Stimulated activated memory B cell treated with anti-CD40 and anti-IgM and Interleukin-4, amounts not matched to agents 10 μg/mL and 1 μg/mL and 100 μg/mL, for 72 hours (primary cell): Measurements from ENCODE around the gene SLC16A8.
A peak's percentile ranks its signal among the peaks of the same experiment; 100 is the strongest.

Source experiments
- ATAC-seq: fragments of 150-1000 bp; cut with Tn5 transposase; 2 replicates; pipeline ENCODE4 v1.10.0; 2021
- H3K27ac Mint-ChIP-seq: one replicate; pipeline ENCODE4 v1.8.0; 2022; ENCODE audit warnings: mild to moderate bottlenecking, mixed read lengths
- H3K27me3 Mint-ChIP-seq: one replicate; pipeline ENCODE4 v1.8.0; 2022; ENCODE audit warnings: mixed read lengths
- H3K36me3 Mint-ChIP-seq: one replicate; pipeline ENCODE4 v1.8.0; 2022; ENCODE audit warnings: mixed read lengths
- H3K4me1 Mint-ChIP-seq: one replicate; pipeline ENCODE4 v1.8.0; 2022; ENCODE audit warnings: mixed read lengths
- H3K4me3 Mint-ChIP-seq: one replicate; pipeline ENCODE4 v1.8.0; 2022; ENCODE audit warnings: mild to moderate bottlenecking, moderate library complexity, mixed read lengths
- H3K9me3 Mint-ChIP-seq: one replicate; pipeline ENCODE4 v1.8.0; 2022; ENCODE audit warnings: mixed read lengths

The SLC16A8 gene

DNA sequence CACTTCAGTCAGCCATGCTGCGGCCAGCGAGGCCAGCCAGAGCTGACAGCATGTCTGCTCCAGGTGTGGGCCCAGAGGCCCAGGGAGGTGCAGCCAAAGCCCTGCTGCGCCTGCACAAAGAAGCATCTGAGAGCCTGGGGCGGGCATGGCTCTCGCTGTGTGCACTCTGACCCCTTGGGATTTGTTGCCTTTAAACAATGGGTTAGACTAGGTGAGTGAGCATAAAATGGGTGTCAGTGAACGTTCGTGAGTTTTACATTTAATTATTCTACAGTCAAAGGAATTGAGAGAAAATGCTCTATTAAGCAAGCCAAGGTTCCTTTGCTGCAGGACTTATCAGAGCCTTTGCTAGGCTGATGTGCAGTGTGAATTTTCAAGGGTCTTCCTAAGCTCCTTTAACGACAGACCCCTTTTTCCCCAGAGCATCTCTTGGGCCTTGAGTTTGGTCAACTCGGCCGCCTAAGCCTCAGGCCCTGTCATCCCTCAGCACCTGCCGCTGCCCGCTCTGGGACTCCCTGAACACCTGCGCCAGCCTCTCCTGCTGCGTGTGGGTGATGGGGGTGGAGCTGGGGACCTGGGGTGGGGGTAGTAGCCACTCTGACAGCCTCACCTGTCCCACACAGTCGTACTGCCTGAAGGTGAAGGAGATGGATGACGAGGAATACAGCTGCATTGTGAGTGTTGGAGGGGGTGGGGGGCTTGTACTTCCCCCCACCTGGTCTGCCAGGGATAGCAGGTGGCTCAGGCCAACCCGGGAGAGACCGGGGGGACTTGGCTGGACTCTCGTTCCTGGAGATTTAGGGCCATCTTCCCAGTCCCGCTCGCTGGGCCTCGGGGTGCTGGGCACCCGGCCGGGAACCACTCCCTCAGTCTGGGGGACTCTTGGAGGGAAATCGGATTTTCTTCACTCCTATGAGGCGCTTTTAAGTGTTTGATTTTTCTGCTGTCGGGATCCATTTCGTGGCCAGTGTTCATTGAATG is 10.5 kb downstream of the SLC16A8 start:
- H3K4me3 Mint-ChIP-seq = no peak overlapping the region
- peaks cover 47% of the 10 kb centered on the region for H3K36me3 Mint-ChIP-seq

DNA sequence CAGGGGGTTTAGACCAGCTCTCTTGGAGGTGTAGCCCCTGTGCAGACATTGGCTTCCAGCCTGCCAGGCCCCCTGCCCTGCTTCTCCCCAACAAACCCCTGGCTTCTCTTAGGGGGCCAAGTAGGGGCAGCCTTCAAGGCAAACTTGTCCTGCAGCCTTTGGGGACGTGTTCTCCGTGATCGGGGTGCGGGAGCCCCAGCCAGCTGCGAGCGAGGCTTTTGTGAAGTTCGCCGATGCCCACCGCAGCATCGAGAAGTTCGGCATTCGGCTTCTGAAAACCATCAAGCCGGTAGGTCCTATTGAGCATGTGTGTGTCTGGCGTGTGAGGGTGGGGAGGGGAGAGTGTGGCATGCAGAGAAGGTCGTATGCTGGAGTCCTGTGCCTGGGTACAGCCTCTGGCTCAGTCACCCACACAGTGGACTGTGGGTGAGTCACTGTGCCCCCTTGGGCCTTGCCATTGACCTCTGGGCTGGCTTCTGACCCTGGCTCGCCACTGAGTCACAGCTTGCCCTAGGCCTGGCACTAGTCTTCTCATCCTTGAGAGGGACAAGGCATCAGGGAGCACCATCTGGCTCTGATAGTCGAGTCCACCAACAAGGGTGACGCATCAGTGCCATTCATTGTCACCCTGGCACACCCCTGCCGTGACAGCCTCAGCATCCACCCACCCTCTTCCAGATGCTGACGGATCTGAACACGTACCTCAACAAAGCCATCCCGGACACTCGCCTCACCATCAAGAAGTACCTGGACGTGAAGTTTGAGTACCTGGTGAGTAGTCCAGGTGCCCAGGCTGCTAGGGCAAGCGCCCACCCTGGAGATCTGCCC is 11.4 kb downstream of the SLC16A8 start:
- ATAC-seq = no peak
- no peaks in the 10 kb centered on the region for H3K27me3 Mint-ChIP-seq
- H3K4me3 Mint-ChIP-seq = no peak overlapping the region
- no peaks in the 10 kb centered on the region for H3K4me1 Mint-ChIP-seq
- H3K9me3 Mint-ChIP-seq = no peaks in the 10 kb centered on the region
- peaks cover 54% of the 10 kb centered on the region for H3K36me3 Mint-ChIP-seq
- no peak overlapping the region for H3K27ac Mint-ChIP-seq

More for the DNA sequence above, 10.5 kb downstream of the SLC16A8 start:
- Mint-ChIP-seq H3K27ac (no peak overlapping the region), H3K9me3 (no peaks in the 10 kb centered on the region), H3K4me1 (no peaks in the 10 kb centered on the region), H3K27me3 (no peaks in the 10 kb centered on the region)
- no peak for ATAC-seq

DNA sequence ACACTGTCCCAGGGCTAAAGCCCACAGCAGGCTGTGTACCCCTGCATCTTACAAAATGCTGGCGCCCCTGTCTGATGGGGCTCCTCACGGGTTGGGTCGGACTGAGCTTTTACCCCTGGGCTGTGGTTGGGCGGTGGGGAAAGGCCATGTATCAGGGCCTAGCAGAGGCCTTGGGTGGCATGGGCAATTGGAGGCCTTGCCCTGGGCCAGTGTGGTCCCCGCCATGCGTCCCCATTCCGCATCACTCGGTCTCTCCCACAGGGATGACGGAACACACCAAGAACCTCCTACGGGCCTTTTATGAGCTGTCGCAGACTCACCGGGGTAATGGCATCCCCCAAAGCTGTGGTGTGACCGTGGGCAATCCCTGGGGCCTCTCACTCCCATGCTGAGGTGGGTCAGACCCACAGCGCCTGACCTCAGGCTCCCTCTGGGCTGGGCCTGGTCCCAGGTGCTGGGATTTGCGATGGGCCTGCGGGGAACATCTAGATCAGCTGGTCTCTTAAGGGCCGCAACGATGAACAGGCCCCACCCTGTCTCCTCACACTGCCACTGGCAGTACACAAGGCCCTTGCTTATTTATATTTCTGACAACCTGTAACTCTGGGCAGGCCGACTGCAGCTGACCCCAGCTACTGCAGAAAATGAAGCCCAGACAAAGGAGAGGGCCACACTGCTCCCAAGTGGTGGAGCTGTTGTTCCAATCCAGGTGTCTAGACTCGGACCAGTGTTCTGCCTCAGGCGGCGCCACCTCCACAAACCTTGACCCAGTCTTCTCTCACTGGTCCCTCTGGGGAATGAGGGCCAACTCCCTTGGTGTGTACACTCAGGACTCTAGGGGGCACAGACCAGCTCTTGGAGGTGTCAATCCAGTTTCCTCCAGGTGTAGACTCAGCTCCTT is 12.3 kb downstream of the SLC16A8 start:
- Mint-ChIP-seq H3K27me3 (no peaks in the 10 kb centered on the region), H3K36me3 (peaks cover 60% of the 10 kb centered on the region), H3K27ac (no peak overlapping the region), H3K4me1 (no peaks in the 10 kb centered on the region), H3K9me3 (no peaks in the 10 kb centered on the region), H3K4me3 (no peak overlapping the region)
- ATAC-seq = no peak

DNA sequence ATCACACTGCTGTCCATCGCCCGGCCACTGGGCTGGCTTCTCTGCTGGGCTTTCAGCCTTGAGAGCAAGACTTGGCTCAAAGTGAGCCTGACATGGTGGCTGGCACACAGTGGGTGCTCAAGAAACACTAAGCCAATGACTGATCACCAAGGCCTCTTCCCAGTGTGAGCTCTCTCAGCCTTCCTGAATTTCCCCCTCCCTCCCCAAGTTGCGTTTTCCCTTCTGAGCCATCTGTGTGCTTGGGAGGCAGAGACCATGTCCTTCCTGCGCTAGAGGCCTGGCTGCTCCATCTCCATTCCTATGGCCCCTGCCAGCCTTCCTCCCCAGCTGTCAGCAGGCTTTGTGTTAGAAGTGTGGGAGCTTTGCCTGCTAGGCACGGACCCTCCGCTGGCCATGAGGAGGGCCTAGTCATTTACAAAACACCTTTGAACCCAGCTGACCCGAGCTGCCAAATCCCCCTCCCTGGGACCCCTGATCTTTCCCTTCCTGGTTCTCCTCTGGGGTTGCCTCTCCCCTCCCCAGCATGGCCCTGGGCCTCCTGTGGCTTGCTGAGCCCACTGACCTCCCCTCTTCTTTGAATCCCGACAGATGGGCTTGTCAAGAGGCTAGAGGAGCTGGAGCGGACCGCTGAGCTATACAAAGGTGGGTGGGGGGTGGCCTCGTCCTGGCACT is 13.6 kb downstream of the SLC16A8 start:
- H3K27ac Mint-ChIP-seq = no peak overlapping the region
- ATAC-seq = no peak
- no peak overlapping the region for H3K4me3 Mint-ChIP-seq
- H3K36me3 Mint-ChIP-seq = peaks cover 73% of the 10 kb centered on the region
- H3K9me3 Mint-ChIP-seq = no peaks in the 10 kb centered on the region
- no peaks in the 10 kb centered on the region for H3K4me1 Mint-ChIP-seq
- no peaks in the 10 kb centered on the region for H3K27me3 Mint-ChIP-seq

DNA sequence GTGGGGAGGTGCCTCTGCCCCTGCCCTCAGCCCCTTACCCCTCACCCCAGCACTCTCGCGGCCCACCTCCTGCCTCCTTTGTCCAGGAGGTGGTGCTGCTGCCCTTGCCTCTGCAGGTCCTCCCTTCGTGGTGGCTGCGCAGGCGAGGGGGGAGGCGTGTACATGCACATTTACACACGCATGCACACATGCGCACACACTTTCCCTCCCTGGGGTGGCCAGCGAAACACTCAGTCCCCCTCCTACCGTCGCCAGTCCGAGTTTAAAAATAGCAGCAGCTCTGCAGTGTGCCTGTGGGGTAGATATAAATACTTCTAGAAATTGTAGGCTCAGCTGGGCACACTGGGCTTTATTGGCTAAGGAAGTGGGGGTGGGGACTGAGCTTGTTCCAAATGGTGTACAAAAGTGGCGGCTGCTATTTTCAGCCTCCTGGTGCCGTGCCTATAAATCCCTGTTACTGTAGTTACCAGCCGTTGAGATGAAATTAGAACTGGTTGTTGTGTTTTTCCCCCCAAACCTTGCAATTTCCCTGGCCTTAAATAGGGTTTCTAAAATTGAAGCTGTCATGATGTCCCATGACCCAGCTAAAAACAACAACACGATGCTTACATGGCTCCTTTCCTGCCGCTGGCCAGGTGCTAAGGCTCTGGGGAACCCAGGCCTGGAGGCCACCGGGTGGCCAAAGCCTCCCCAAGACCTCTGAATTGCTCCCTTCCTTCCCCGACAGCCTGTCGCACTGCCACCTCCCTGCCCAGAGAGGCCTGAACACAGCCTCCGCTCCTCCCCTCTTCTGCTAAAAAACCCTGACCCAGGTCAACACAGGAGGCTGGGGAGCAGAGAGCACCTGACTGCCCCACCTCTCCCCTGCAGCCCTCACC is 14.4 kb downstream of the SLC16A8 start:
- no peak overlapping the region for H3K4me3 Mint-ChIP-seq
- no peaks in the 10 kb centered on the region for H3K27me3 Mint-ChIP-seq
- ATAC-seq = no peak
- no peak overlapping the region for H3K27ac Mint-ChIP-seq
- H3K4me1 Mint-ChIP-seq = no peaks in the 10 kb centered on the region
- peaks cover 81% of the 10 kb centered on the region for H3K36me3 Mint-ChIP-seq
- no peaks in the 10 kb centered on the region for H3K9me3 Mint-ChIP-seq

DNA sequence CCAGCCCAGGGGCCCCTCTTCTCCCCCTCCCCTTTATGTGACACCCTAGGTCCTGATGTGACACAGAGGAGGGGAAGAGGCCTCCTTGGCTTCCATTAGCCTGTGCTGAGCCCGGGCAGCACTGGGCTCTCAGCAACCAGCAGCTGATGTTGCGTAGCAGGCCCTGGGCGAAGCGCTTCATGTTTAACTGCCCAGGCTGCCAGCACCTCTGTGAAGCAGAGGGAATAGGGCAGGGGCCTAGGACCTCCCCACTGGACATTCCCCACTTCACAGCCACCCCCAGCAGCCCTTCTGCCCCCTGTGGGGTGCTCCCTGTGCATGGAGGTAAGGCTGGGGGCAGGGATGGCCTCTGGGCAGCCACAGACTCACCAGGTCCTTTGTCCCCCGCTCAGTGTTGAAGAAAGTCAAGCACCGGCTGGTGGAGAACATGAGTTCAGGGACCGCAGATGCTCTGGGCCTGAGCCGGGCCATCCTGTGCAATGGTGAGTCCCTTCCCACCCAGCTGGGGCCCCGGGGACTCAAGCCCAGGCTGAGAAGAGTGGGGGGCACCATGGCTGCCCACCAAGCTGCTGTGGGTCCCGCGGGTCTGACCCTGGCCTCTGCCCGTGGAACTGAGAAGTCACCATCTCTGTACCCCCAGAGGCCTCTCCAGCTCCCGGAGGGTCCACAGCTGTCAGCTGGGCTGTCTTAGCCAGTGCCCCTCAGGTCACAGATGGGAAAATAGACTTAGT is 15.2 kb downstream of the SLC16A8 start:
- H3K27ac Mint-ChIP-seq = no peak overlapping the region
- no peak overlapping the region for H3K4me3 Mint-ChIP-seq
- no peak for ATAC-seq
- H3K27me3 Mint-ChIP-seq = no peaks in the 10 kb centered on the region
- no peaks in the 10 kb centered on the region for H3K4me1 Mint-ChIP-seq
- H3K36me3 Mint-ChIP-seq = peaks cover 82% of the 10 kb centered on the region
- no peaks in the 10 kb centered on the region for H3K9me3 Mint-ChIP-seq

DNA sequence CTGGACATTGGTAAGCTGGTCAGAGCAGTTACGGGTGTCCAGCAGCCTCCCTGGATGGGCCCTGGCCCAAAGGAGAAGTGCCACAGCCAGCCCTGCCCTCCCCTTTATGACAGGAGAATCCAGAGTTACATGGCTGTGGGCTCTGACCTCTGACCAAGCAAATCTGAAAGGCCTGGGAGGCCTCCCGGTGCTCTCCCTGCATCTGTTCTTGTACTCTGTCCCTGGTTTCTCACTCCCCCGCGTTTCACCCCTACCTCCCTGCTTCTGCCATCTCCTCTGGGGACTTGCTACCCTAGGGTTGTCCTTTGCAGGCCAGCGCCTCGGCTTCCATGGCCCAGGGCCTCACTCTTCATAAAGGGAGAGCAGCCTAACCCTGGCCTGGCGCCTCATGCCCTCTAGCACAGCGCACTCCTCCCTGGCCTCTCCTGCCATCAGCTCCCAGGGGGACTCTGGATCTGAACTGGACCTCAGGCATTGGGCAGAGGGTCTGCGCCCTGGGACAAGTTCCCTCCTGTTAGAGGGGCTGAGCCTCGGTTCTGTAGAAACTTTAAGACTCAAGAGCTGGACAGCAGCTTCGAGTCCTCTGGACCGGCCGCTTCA is 16.1 kb downstream of the SLC16A8 start:
- H3K4me1 Mint-ChIP-seq = peaks cover 2% of the 10 kb centered on the region
- no peak for ATAC-seq
- H3K36me3 Mint-ChIP-seq = peaks cover 79% of the 10 kb centered on the region
- H3K9me3 Mint-ChIP-seq = no peaks in the 10 kb centered on the region
- no peaks in the 10 kb centered on the region for H3K27me3 Mint-ChIP-seq
- H3K27ac Mint-ChIP-seq = no peak overlapping the region
- H3K4me3 Mint-ChIP-seq = no peak overlapping the region

DNA sequence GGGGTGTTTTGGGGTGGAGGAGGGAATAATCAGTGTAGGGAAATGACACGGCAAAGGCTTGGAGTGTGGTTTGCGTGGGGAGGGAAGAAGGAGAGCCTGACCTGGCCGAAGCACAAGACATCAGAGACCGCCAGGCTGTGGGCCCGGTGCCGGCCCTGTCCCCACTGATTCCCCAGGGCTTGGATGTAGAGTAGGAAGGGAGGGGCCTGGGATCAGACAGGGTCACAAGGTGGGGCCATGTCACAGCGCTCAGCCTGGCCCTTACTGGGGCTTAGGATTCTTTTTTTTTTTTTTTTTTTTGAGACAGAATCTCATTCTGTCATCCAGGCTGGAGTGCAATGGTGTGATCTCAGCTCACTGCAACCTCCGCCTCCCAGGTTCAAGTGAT is 17.0 kb downstream of the SLC16A8 start:
- peaks cover 79% of the 10 kb centered on the region for H3K36me3 Mint-ChIP-seq
- no peak overlapping the region for H3K27ac Mint-ChIP-seq
- H3K27me3 Mint-ChIP-seq = no peaks in the 10 kb centered on the region
- ATAC-seq = no peak
- H3K4me3 Mint-ChIP-seq = no peak overlapping the region
- H3K4me1 Mint-ChIP-seq = peaks cover 8% of the 10 kb centered on the region
- H3K9me3 Mint-ChIP-seq = no peaks in the 10 kb centered on the region

DNA sequence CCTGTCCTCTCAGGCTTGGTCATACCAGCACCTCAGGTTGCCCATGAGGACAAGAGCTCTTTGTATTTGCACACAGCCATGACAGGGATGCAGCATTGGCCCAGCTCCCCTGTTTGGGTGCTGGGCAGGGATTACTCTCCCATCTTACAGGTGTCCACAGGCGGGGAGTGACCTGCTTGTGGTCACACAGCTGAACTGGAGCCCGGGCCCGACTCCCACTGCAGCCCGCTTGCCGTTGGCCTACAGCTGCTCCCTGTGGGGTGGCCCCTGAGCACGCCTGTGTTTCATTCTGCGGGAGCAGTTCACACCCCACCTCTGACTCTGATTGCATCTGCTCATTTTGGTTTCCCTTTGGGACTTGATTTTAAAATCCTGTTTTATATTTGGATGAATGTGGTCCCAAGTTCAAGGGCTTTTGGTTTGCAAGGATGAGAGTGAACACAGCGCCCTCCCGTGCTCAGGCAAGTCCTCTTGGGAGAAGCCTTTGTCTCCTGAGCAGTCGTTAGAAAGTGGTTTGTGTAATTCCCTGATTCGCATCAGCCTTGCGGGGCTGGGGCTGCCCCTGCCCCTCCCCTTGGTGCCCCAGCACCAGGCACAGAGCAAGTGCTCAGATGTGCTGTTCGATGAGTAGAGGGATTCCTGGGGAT is 17.5 kb downstream of the SLC16A8 start:
- Mint-ChIP-seq H3K27me3 (no peaks in the 10 kb centered on the region), H3K4me1 (peaks cover 12% of the 10 kb centered on the region), H3K4me3 (no peak overlapping the region), H3K27ac (no peak overlapping the region), H3K36me3 (peaks cover 83% of the 10 kb centered on the region), H3K9me3 (no peaks in the 10 kb centered on the region)
- no peak for ATAC-seq

DNA sequence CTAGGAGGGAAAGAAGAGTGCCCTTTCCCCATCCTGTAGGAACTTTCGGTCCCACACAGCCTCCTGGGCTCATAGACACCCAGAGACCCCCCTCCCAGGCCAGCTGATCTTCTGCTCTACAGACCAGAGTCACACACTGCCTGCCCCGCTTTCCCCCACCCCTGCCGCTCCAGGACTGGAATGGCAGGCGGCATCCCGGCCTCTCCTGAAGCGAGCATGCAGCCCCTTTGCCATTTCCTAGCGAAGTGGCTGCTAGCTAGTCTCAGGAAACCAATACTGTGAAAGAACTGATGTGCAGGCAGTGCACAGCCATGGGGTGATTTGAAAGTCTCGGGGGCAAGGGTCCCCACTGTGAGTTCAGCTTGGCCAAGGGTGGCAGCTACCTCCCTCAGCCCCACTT is 18.4 kb downstream of the SLC16A8 start:
- Mint-ChIP-seq H3K9me3 (no peaks in the 10 kb centered on the region), H3K27me3 (no peaks in the 10 kb centered on the region), H3K4me3 (no peak overlapping the region), H3K4me1 (peaks cover 14% of the 10 kb centered on the region), H3K36me3 (peaks cover 79% of the 10 kb centered on the region), H3K27ac (no peak overlapping the region)
- ATAC-seq = no peak

DNA sequence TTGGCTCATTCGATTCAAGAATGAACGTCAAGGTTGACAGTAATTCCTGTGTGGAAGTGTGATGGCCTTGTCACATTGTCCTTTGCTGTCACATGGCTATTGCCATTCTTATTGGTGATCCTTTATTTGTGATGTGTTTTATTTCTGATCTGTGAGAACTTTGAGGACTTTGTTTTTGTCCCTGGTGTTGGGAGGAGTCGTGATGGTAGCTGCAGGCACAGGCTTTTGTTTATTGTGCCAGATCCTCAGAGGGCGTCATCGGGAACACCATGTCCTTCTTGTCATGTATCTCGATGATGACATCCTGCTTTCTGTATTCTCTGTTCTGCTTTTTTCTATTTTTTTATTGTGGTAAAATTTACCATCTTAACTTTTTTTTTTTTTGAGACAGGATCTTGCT is 21.2 kb downstream of the SLC16A8 start:
- peaks cover 70% of the 10 kb centered on the region for H3K36me3 Mint-ChIP-seq

DNA sequence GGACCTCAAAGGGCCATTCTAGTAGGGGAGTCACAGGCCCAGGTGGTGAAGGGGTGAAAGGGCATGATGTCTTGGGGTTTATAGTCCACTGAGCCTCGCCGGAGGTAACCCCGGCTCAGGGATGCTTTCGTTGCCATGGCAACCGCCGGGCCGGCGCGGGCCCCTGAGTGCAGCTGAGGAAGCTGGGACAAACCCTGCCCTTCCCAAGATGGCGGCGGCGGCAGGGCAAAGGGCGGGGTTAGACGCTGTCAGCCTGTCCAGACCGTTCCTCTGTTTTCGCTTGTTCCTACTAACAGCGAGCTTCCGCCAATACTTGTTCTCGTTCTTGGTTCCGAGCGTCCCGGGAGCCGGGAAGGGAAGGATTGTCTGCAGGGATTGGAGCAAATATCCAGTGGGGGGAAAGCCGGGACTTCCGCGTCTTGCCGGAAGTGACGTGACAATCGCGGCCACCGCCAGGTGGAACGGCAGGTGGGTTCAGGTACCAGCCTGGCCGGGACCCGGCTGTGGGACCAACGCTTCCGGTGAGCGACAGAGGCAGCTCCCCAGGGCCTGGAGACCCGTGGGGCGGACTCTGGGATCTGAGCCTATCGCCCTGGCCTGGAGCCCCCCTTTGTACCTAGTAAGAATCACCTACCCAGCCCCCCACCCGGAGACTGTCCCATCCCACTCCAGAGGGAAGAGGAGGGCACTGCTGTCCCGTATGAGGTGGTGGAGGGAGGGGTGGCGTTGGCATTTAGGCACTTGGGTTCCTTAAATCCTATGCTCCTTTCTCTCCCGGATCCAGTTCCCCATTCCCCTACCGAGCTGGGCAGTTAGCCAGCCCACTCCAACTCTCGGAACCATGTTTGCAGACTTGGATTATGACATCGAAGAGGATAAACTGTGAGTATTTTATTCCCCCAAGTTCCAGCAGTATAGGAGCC is 26.8 kb downstream of the SLC16A8 start, which contains the start of gene PICK1:
Gene PICK1 (plus strand): TSS at position 436 of the 923 bp plus-strand sequence. CDS start 406 bp downstream, at position 842.
- H3K9me3 Mint-ChIP-seq = no peaks in the 10 kb centered on the region
- H3K27me3 Mint-ChIP-seq = peaks cover 22% of the 10 kb centered on the region
- peak within 1 kb of the TSS; percentile 97 for H3K27ac Mint-ChIP-seq
- peak; percentile 87 for ATAC-seq
- peaks cover 29% of the 10 kb centered on the region for H3K4me1 Mint-ChIP-seq
- H3K4me3 Mint-ChIP-seq = peak within 1 kb of the TSS; percentile 92
- peaks cover 24% of the 10 kb centered on the region for H3K36me3 Mint-ChIP-seq

More for the DNA sequence above, 21.2 kb downstream of the SLC16A8 start:
- H3K27ac Mint-ChIP-seq = no peak overlapping the region
- no peaks in the 10 kb centered on the region for H3K27me3 Mint-ChIP-seq
- peaks cover 18% of the 10 kb centered on the region for H3K4me1 Mint-ChIP-seq
- no peaks in the 10 kb centered on the region for H3K9me3 Mint-ChIP-seq
- no peak overlapping the region for H3K4me3 Mint-ChIP-seq
- ATAC-seq = no peak
